H54 (cell line): ENCODE data around the gene UBR7.
"Not testable (repeated sequence)": the region's sequence is repeated elsewhere in the genome, so short reads cannot be mapped to it uniquely, and the experiment has no call there.

Experiments used
- DNase-seq: peaks from one replicate; pipeline ENCODE4 v3.0.0; 2011; ENCODE audit warnings: low spot score, mixed read lengths; ENCODE audit not compliant: insufficient read length
- FAIRE-seq: peaks from 3 replicates; lab custom pipeline; 2011; peaks lifted over from hg19 to GRCh38; lab: Jason Lieb, UNC
- POLR2A ChIP-seq: IDR thresholded peaks from 2 replicates; pipeline ENCODE4 v1.6.1; 2011; ENCODE audit warnings: low read depth, mild to moderate bottlenecking, low read length

UBR7 gene

GRCh38 chr14:93219103-93219726 is 12.2 kb downstream of the UBR7 start:
- FAIRE-seq (peak; percentile 93), DNase-seq (no peak)
- TF ChIP-seq POLR2A, result no peak

- FAIRE-seq, result no peak
- TF ChIP-seq POLR2A, result no peak
- DNase-seq, result no peak
Observed at GRCh38 chr14:93220509-93220908, 13.5 kb downstream of the UBR7 start.

- TF ChIP-seq POLR2A, result no peak
- DNase-seq, result no peak
- no peak for FAIRE-seq
Observed at GRCh38 chr14:93223565-93223964, 16.5 kb downstream of the UBR7 start.

GRCh38 chr14:93228550-93228949 is 21.5 kb downstream of the UBR7 start:
- DNase-seq (no peak), FAIRE-seq (no peak)
- no peak for TF ChIP-seq POLR2A

- DNase-seq (no peak), FAIRE-seq (no peak)
- no peak for TF ChIP-seq POLR2A
Observed at GRCh38 chr14:93230539-93230938, 23.5 kb downstream of the UBR7 start.

- no peak for FAIRE-seq
- no peak for TF ChIP-seq POLR2A
Observed at GRCh38 chr14:93231129-93231979, 24.3 kb downstream of the UBR7 start.

GRCh38 chr14:93232159-93232558 is 25.1 kb downstream of the UBR7 start:
- DNase-seq (no peak), FAIRE-seq (no peak)

More at GRCh38 chr14:93231129-93231979, 24.3 kb downstream of the UBR7 start:
- DNase-seq, result no peak

GRCh38 chr14:93233078-93233477 is 26.0 kb downstream of the UBR7 start:
- not testable (repeated sequence) for FAIRE-seq, DNase-seq

More at GRCh38 chr14:93232159-93232558, 25.1 kb downstream of the UBR7 start:
- TF ChIP-seq POLR2A, result no peak

- peak; percentile 84 for DNase-seq
- TF ChIP-seq POLR2A, result no peak
- peak; percentile 78 for FAIRE-seq
Observed at GRCh38 chr14:93234798-93235197, 27.7 kb downstream of the UBR7 start.

GRCh38 chr14:93239869-93240677 is 33.0 kb downstream of the UBR7 start:
- FAIRE-seq (no peak), DNase-seq (peak; percentile 57)

GRCh38 chr14:93240678-93241000 is 33.6 kb downstream of the UBR7 start:
- no peak for TF ChIP-seq POLR2A

More at GRCh38 chr14:93239869-93240677, 33.0 kb downstream of the UBR7 start:
- TF ChIP-seq POLR2A, result no peak

GRCh38 chr14:93245764-93246420 is 38.8 kb downstream of the UBR7 start:
- DNase-seq (no peak), FAIRE-seq (no peak)
- TF ChIP-seq POLR2A, result no peak

More at GRCh38 chr14:93240678-93241000, 33.6 kb downstream of the UBR7 start:
- FAIRE-seq (no peak), DNase-seq (no peak)

- no peak for TF ChIP-seq POLR2A
- FAIRE-seq (no peak), DNase-seq (no peak)
Observed at GRCh38 chr14:93246534-93246933, 39.5 kb downstream of the UBR7 start.
